GM12892 (cell line): Measurements from ENCODE around the gene PRSS56.

Experiments
- POLR2A ChIP-seq: IDR thresholded peaks from 2 replicates; pipeline ENCODE4 v1.6.1; 2011; ENCODE audit warnings: low read depth, low read length, control low read depth
- POLR2AphosphoS5 ChIP-seq: IDR thresholded peaks from 2 replicates; pipeline ENCODE4 v1.6.1; 2011; ENCODE audit warnings: low read depth, low read length, control low read depth
- TAF1 ChIP-seq: IDR thresholded peaks from 2 replicates; pipeline ENCODE4 v1.6.1; 2011; ENCODE audit warnings: low read depth, mild to moderate bottlenecking, control low read depth, low read length, borderline replicate concordance

- TF ChIP-seq POLR2A (no peak), TAF1 (no peak), POLR2AphosphoS5 (no peak)
These were observed 3.6 kb upstream of the PRSS56 start for GRCh38 chr2:232516551-232516950.
